COLO829 (cell line): ENCODE measurements around the gene MAGI3.
"Not testable (repeated sequence)": the region's sequence is repeated elsewhere in the genome, so short reads cannot be mapped to it uniquely, and the experiment has no call there.

ENCODE experiments used
- DNase-seq: peaks from one replicate; pipeline ENCODE4 v3.0.0; 2012; ENCODE audit warnings: low spot score

The MAGI3 gene

GRCh38 chr1:113517983-113518382, 127.7 kb downstream of the MAGI3 start:
- no peak for DNase-seq

- no peak for DNase-seq
These were observed 129.2 kb downstream of the MAGI3 start for GRCh38 chr1:113519556-113519955.

GRCh38 chr1:113530021-113530420, 139.7 kb downstream of the MAGI3 start:
- no peak for DNase-seq

GRCh38 chr1:113531321-113531720, 141.0 kb downstream of the MAGI3 start:
- no peak for DNase-seq

- no peak for DNase-seq
These were observed 142.7 kb downstream of the MAGI3 start for GRCh38 chr1:113533061-113533460.

GRCh38 chr1:113534130-113534817, 144.0 kb downstream of the MAGI3 start:
- no peak for DNase-seq

- DNase-seq: no peak
These were observed 144.6 kb downstream of the MAGI3 start for GRCh38 chr1:113534875-113535274.

GRCh38 chr1:113536182-113536780, 146.0 kb downstream of the MAGI3 start:
- peak; percentile 12 for DNase-seq

- DNase-seq: peak; percentile 22
These were observed 147.9 kb downstream of the MAGI3 start for GRCh38 chr1:113538225-113538624.

GRCh38 chr1:113540335-113540734, 150.0 kb downstream of the MAGI3 start:
- no peak for DNase-seq

GRCh38 chr1:113541106-113541505, 150.8 kb downstream of the MAGI3 start:
- no peak for DNase-seq

- DNase-seq: peak; percentile 9
These were observed 151.9 kb downstream of the MAGI3 start for GRCh38 chr1:113542221-113542701.

- DNase-seq: no peak
These were observed 152.8 kb downstream of the MAGI3 start for GRCh38 chr1:113543110-113543509.

GRCh38 chr1:113545210-113545609, 154.9 kb downstream of the MAGI3 start:
- DNase-seq: no peak

- DNase-seq: no peak
These were observed 155.3 kb downstream of the MAGI3 start for GRCh38 chr1:113545626-113546025.

- no peak for DNase-seq
These were observed 161.4 kb downstream of the MAGI3 start for GRCh38 chr1:113551728-113552127.

- no peak for DNase-seq
These were observed 161.9 kb downstream of the MAGI3 start for GRCh38 chr1:113552244-113552643.

- no peak for DNase-seq
These were observed 166.9 kb downstream of the MAGI3 start for GRCh38 chr1:113557187-113557586.

GRCh38 chr1:113565621-113566020, 175.3 kb downstream of the MAGI3 start:
- DNase-seq: no peak

GRCh38 chr1:113567427-113567826, 177.1 kb downstream of the MAGI3 start:
- no peak for DNase-seq

GRCh38 chr1:113575744-113576260, 185.5 kb downstream of the MAGI3 start:
- not testable (repeated sequence) for DNase-seq

- DNase-seq: no peak
These were observed 186.0 kb downstream of the MAGI3 start for GRCh38 chr1:113576271-113576670.

- DNase-seq: no peak
These were observed 189.1 kb downstream of the MAGI3 start for GRCh38 chr1:113579256-113580018.
